NCI-H2196 (cell line): ENCODE measurements around the gene CDKN2D.
"Not testable (repeated sequence)": the region's sequence is repeated elsewhere in the genome, so short reads cannot be mapped to it uniquely, and the experiment has no call there.

Experiments used
- DNase-seq: peaks from one replicate; lab custom pipeline; 2025; ENCODE audit not compliant: unreplicated experiment; lab: John Stamatoyannopoulos, UW

CDKN2D gene

DNA sequence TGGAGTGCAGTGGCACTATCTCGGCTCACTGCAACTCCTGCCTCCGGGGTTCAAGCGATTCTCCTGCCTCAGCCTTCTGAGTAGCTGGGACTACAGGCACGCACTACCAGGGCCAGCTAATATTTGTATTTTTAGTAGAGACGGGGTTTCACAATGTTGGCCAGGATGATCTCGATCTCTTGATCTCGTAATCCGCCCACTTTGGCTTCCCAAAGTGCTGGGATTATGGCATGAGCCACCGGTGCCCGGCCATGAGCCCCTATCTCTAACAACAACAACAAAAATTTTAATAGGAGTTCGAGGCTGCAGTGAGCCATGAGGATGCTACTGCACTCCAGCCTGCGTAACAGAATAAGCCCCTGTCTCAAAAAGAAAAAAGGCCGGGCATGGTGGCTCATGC is 13.3 kb upstream of the CDKN2D start:
- no peak for DNase-seq

DNA sequence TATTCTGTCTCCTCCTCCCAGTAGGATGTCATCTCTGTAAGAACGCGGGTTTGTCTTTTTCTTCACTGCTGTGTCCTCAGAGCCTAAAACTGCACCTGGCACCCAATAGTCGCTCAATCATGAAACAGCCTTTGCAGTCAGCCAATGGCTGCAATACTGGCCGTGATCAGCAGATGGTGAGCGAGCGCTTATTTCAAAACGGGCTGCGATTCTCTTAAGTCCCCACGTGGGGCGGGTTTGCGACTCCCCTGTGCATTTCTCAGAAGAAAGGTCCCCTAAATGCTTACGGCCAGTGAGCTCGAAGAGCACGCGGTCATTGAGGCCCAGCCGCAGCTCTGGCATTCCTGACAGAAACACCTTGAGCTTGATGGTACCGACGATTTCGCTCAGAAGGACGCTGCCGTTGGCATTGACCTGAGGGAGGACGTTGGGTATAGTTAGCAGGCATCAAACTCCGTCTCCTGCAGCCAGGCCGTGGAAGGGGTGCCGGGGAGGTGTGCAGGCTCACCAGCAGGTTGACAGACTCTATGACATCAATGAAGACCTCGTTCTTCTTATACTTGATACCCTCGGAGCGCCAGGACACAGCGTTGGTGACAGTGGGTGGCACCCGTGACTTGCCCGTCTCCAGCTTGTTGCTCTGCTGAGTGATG is 12.3 kb upstream of the CDKN2D start:
- peak; percentile 92 for DNase-seq

DNA sequence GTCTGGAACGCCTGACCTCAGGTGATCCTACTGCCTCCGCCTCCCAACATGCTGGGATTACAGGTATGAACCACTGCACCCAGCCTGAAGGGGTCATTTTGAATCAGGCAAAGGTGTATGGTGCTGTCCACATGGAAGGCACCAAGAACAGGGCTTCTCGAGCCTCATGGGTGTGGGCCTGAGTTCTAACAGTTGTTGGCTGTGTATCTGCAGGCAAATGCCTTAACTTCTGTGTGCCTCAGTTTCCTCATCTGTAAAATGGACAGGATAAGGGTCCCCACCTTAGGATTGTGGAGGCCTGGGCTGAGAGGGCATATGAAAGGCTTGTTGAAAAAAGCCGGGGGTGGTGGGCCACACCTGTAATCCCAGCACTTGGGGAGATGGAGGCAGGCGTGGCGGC is 9.2 kb upstream of the CDKN2D start:
- DNase-seq: no peak

DNA sequence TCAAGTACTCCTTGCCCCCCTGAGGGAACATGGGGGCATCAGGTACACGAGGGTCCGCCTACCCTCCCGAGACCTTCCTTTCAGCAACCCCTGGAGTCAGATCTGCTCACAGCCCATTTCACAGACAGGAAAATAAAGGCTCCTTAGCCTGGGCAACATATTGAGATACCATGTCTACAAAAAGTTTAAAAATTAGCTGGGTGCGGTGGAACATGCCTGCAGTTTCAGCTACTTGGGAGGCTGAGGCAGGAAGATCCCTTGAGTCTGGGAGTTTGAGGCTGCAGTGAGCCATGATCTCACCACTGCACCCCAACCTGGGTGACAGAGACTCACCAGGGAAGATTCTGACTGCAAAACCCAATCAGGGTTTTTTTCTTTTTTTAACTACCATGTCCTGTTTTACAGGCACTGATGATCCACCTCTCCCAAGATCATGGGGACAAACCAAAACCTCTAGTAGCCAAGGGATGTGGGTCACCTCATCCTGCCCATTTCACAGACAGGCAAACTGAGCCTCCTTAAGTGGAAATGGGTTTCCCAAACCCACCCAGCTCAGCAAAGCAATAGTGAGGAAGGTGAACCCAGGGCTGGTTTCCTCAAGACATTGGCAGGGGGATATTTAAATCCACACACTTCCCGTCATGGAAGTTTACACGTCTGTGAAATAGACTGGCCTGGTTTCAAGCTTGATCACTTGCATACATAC is 6.4 kb upstream of the CDKN2D start:
- DNase-seq: no peak

DNA sequence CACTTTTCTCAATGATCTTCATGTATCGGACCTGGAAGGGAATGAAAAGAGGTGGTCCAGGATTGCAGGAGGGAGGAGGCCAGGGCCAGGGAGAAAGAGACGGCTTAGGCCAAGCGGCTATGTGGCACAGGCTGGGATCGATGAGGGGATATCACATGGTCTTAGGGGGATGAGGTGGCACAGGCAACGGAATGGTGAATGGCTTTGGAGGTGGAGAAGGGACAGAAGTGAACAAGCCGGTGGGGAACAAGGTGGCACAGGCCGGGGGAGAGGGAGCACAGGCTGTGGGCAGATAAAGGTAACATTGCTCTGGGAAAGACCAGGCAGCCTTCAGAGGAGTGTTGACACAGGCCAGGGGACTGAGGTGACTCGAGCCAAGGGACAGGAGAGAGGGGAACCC is 5.7 kb upstream of the CDKN2D start:
- no peak for DNase-seq

DNA sequence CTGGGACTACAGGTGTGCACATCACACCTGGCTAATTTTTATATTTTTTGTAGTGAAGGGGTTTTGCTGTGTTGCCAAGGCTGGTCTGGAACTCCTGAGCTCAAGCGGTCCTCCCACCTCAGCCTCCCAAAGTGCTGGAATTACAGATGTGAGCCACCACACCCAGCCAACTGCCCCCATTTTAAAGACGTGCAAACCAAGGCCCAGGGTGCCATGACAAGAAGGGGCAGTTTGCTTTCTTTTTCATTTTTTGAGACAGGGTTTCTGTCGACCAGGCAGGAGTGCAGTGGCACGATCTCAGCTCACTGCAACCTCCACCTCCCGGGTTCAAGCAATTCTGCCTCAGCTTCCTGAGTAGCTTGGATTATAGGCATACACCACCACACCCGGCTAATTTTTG is 5.0 kb upstream of the CDKN2D start:
- DNase-seq: not testable (repeated sequence)

DNA sequence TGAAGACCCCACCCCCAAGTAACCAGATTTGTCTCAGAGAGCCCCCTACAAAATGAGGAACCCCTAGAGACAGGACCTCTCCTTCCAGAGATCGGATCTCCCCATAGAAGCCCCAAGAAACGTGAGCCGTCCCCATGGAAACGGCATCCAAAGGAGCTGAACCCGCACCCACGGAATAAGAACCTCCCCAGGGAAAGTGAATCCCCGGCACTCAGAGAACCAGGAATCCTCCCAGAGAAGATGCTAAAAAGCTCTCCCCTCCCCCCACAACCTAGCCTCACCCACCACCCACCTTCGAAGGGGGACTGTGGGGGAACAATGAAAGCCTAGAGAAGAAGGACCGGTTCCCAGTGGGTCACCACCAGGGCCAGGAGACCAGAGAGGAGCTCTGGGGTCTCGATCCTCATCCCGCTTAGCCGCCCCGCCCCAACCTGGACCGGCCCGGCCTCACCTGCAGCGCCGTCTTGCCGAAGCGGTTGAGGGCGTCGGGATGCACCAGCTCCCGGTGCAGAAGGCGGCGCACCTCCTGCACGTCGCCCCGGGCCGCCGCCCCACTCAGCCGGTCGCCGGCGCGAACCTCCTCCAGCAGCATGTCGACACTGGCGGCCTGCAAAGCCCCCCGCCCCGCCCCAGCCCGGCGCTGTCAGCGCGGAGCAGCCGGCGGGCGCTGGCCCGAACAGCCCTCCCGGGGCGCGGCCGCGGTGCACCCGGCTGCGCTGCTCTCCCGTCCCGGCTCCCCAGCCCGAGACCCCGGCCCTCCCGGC is 535 bp downstream of the CDKN2D start:
- DNase-seq: peak; percentile 65

DNA sequence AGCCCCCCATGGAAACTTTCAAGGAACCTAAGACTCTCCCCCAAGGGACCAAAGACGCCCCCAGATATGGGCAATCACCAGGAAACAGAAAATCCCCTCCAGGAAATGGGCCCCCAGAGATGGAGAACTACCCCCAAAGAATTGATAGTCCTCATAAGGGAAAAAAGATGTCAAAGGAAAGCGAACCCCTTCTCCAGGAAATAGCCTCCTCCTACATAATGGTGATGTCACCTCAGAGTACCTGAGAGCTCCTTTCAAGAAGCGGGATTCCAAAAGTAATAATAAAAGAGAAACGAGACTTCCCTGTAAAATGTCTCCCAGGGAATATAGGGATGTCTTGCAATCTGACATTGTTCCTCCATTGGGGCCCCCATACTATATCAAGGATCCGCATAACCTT is 1.1 kb downstream of the CDKN2D start:
- no peak for DNase-seq

DNA sequence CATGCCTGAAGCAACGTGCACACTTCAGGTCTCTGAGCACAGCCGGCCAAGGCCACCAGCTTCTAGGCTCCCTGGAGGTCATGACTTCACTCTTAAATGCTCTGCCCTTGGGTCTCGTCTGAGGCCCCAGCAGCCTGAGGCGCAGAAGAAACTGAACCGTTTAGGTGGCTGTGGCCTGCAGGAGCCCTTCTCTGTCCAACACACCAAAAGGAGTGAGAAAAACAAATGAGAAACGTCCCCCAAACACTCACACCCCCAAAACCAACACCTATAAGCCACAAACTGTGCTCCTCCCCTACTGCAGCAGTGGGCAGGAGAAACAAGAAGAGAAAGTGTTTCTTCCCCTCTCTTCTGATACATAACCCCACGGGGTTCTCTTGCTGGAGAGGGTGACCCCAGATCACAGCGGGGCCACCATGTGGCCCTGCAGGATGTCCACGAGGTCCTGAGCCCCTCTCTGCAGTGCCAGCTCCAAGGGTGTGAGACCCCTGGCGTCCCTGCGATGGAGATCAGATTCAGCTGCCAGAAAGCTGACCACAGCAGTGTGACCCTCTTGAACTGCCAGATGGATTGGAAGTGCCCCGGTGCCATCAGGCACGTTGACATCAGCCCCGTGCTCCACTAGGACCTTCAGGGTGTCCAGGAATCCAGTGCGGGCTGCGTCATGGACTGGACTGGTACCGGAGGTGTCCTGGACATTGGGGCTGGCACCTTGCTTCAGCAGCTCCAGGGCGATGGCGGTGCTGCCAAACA is 1.9 kb downstream of the CDKN2D start:
- DNase-seq: no peak

DNA sequence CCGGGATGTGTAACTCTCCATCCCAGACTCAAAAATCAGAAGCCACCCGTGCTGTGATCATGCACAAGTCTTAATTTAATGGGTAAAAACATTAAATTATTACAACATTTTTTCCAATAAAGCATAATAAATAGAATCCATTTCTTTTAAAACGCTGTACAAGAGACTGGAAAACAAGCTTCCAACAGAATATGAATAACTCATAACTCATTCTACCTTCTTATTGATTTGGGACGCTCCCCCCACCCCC is 2.4 kb downstream of the CDKN2D start:
- no peak for DNase-seq

DNA sequence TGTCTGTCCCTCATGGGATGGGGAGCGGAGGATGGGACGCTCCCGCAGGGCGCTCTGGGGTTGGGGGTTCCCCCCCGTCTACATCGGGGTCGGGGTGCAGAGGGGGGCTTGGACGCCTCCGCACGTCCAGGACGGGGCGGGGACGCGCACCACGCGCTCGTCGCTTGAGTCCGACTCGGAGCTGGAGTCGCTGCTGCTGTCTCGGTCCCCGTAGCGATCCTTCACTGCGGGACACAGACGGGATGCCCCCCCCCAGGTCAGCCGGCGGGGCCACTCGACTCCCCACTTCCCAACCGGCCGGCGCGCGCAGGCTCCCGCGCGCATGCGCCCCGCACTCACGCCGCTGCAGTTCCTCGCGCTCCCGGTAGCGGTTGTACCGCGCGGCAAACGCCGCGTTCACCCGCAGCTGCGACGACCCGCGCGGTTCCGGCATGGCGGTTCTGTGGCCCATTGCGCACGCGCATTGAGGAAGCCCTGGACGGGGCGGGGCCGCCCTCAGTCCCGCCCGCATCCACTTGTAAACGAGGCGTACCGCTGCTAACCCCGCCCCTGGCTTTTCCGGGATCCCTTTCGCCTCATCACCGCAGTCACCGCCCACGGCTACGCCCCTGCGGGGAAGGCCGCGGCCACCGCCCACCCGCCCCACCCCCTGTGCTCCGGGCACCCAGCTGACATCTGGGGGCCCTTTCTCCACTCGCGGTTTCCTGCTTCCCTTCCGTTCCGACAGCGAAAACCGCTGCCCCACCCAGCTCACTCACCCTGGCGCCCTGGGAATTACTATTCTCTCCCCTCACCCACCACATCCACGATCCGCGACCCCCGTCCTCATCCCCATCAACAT is 3.0 kb downstream of the CDKN2D start, which contains the start of gene KRI1:
KRI1 (minus strand) TSS at position 444 of the 841 bp plus-strand sequence; CDS start at position 433, 11 bp downstream.
- peak; percentile 98 for DNase-seq

DNA sequence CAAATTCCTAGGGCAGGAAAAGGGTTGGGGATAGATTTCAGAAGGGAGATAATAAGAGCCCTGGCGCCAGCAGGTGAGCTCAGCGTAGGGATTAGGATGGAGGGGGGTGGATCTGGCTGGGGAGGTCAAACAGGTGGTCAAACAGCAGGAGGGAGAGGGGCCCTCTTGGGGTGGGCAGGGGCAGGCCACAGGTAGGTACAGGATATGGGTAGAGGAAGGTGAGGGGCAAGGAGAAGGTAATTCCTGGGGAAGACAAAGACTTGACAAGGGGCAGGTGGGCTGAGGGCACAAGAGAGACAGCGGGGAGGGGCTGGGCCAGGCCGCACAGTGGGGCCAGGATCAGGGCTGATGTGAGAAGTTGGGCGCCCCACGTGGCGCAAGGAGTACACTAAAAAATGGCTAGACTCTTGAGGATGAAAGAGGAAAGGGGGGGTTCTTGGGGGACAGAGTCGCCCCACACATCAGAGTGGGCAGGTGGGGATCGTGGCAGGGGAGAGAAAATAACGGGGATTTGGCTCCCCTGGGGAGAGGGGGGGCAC is 3.7 kb downstream of the CDKN2D start:
- DNase-seq: peak; percentile 19

DNA sequence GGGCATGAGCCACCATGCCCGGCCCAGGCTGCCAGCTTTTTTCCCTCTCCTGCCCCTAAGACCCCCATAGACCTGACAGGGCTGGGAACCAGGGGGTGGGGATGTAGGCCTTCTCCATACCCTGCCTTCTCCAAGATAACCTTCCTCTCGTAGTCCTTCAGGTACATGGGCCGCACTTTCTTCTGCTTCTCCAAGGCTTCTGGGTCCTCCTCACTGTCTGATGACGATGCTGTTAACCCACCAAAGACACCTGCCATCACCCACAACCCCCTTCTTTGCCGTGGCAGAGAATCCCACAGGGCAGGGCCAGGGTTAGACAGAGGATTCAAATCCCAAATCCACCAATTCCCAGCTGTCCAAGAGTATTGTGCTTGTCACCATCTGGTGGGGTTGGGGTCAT is 6.2 kb downstream of the CDKN2D start:
- no peak for DNase-seq

DNA sequence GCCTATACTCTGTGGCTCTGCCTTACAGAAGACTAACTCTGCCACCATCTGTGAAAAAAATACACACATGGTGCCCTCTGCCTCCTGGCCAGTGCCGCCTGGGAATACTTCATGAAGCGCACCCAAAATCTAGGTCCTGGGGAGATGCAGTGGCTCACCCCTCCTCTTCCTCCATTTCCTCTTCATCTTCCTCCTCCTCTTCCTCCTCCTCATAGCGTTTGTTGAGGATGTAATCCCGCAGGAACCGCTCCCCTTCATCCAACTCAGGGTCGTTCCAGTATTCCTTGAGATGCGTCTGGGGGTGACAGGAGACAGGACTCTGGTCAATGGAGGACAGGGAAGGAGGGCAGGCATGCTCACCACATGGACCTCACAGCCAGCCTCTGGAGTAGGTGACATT is 8.6 kb downstream of the CDKN2D start:
- DNase-seq: no peak

DNA sequence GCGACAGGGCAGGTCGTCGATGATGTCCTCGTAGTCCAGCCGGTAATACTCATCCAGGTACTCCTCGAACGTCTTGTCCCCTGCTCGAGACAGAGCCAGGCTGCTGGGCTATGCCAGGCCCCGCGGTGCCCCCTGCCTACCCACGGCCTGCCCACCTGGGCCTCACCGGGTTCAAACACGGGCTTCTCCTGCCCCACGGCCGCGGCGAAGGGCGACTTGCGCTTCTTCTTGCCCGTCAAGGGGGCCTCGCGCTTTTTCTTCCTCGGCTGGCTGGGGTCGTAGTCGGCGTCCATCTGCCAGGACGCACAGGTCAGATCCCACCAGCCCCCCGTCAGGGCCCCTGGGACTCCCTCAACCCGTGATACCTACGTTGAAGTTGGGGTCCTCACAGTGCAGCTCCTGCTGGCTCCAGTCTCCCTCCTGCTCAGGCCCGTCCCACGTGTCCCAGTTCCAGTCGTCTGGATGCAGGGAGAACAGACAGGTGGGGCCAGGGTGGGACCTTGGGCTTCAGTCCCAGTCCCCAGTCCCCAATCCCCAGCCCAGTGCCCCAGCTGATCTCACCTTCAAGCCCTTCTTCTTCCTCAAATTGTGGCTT is 11.1 kb downstream of the CDKN2D start:
- no peak for DNase-seq

DNA sequence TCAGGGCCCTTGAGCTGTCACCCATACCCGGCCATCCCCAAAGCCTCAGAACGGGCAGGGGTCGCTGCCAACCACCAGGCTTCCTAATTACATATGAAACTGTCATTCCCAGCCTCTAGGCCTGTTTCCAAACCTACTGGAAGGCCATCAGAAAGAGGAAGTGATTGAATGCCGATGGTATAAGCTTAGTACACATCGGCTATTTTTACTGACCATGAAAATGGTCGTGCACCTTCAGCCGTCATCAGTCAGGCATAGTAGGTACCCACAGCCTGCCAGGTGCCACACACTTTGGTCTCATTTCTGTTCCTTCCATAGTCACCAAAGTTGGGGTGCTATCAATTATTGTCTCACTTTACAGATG is 13.2 kb downstream of the CDKN2D start:
- DNase-seq: no peak

DNA sequence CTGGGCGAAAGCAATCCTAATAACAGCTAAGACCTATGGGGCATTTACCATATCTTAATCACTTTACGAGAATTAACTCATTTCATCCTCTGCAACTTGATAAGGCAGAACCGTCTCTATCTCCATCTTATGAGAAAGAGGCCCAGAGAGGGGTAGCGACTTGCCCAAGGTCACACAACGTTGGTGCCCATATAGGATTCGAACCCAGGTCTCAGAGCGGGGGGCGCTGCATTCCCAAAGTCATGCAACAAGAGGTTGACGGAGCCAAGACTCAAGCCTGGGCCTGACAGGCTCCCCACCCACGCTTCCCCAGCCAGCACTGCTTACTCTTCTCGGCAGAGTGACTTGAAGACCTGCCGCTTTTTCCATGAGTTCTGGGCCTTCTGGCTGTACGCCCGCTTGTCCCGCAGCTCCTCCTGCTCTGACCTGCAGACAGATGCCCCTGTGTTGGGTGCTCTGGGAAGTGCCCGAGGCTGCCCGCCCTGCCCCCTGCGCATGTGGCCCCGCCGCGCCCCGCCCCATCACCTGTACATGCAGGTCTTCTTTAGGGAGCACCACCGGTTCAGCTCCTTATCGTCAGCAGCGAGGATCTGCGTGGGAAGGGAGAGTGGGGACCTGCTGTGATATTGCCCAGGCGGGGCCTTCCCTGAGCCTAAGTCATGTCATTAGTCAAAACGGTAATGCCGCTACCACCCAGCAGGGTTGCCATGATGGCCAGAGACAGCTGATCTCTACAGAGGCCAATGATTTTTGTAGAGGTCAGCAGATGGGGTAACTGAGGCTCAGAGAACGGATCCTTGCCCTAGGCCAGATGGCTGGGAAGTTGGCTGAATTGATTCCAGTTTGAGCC is 13.8 kb downstream of the CDKN2D start:
- DNase-seq: no peak

DNA sequence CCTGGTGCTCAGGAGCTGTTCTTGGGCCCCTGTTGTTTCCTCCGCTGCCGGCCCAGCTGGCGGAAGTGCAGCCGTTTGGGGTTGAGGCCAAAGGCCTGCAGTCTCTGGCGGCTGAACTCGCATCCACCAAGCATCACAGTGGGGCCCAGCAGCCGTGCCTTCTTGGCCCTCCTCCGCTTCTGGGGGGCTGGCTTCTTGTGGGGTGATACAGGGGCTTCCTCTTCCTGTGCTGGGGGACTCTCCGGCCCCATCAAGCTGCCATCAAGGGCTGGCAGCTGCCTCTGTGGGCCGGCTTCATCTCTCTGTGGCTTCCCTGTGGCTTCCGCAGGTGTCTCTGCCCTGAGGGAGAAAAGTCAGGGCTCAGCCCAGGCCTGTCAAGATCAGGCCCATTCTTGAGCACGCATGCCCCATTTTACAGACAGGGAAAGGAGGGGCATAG is 14.8 kb downstream of the CDKN2D start:
- DNase-seq: no peak

DNA sequence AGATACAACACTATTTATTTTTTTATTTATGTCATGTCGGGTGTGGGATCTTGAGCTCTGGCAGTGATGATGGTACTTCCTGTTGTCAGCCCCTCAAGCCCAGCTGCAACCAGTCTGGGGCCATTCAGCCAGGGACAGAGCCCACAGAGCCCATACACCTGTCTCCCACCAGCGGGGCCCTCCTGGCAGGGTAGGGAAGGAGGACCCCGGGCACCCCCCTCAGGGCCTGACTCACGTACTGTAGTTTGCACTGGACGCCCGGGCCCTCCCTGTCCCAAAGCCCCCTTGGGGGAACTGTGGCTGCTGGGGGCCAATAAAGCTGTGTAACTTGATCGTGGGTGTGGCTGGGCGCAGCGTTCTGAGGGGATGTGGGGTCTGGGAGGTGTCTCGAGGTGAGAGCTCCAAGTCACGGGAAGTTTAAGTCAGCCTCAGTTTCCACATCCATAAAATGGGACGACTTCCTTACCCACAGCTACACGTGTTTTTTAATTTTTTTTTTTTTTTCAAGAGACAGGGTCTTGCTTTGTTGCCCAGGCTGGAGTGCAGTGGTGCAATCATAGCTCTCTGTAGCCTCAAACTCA is 15.6 kb downstream of the CDKN2D start:
- no peak for DNase-seq
